Transverse colon (tissue), 4 donors: Measurements from ENCODE around the gene TET3. TPM values are rescaled to one million over a fixed set of nuclear protein-coding genes. Genes with fewer than 3 reads are reported as not detected.

Experiments used
- DNase-seq: peaks from one replicate; pipeline ENCODE4 v3.0.0-alpha.2; 2019
- H3K27ac ChIP-seq, 4 donors: fragments of 200-600 bp; sonication (generic); 2 replicates each; pipeline ENCODE4 v1.5.1; 2016 to 2018; ENCODE audit warnings: inconsistent platforms in 4 of 4
- H3K27me3 ChIP-seq: fragments of 200-600 bp; sonication (generic); 2 replicates; pipeline ENCODE4 v1.5.1; 2017; ENCODE audit warnings: inconsistent platforms
- H3K36me3 ChIP-seq, 4 donors: fragments of 200-600 bp; sonication (generic); 2 replicates each; pipeline ENCODE4 v1.5.1; 2017 to 2019; ENCODE audit warnings: inconsistent platforms in 4 of 4
- H3K4me1 ChIP-seq, 4 donors: fragments of 200-600 bp; sonication (generic); 2 replicates each; pipeline ENCODE4 v1.5.1; 2017 to 2020; ENCODE audit warnings: inconsistent platforms in 4 of 4
- H3K4me3 ChIP-seq, 4 donors: fragments of 200-600 bp; sonication (generic); 1 replicate in 1 of 4; 2 replicates in 3 of 4; pipeline versions ENCODE4 v1.5.1 to v1.6.1; 2017 to 2019; ENCODE audit warnings: inconsistent platforms in 4 of 4
- H3K9me3 ChIP-seq, 2 donors: fragments of 200-600 bp; sonication (generic); 2 replicates each; pipeline ENCODE4 v1.5.1; 2017 to 2019; ENCODE audit warnings: inconsistent platforms in 2 of 2
- EP300 ChIP-seq: sonication (generic); formaldehyde crosslinking; IDR thresholded peaks from one replicate; pipeline ENCODE4 v1.6.1; 2017; ENCODE audit warnings: antibody characterized with exemption, low read depth
- POLR2A ChIP-seq: fragments of 450-650 bp; IDR thresholded peaks from one replicate; pipeline ENCODE4 v1.6.1; 2016; ENCODE audit warnings: antibody characterized with exemption, mild to moderate bottlenecking, moderate library complexity
- POLR2AphosphoS5 ChIP-seq, 3 donors: sonication (generic); formaldehyde crosslinking; IDR thresholded peaks; one replicate each; pipeline ENCODE4 v1.6.1; 2016; ENCODE audit warnings: antibody characterized with exemption in 3 of 3
- WGBS, 2 donors: methylation state at CpG; one replicate each; pipeline ENCODE4 v1.1.5; 2018; ENCODE audit warnings: low coverage in 1 of 2; 5-methylcytosine and 5-hydroxymethylcytosine counted together
- in situ Hi-C, 4 donors: fragments of 200-750 bp; cut with MboI; loops; one replicate each; pipeline versions ENCODE4 v1.15.0 to v1.15.1; 2017; ENCODE audit warnings: low sequenced_read_pairs in 3 of 4, low pct_ligation_motif_present in 1 of 4, low pct_unique_long_range_greater_than_20kb in 1 of 4
- intact Hi-C: fragments of 100-400 bp; cut with DNase I; formaldehyde crosslinking; loops from one replicate; pipeline ENCODE4 v1.15.1; 2023; ENCODE audit warnings: low total_unique reads
- total RNA-seq, 4 donors: library from RNA; depleted of rRNA; stranded (reverse); fragments of >200 nt; gene quantifications; one replicate each; pipeline ENCODE4 v1.1.0, GENCODE V29; 2016
- TF ChIP-seq, protein P1 (sequence below), 5 experiments: fragments of 200-600 bp in 3 of 5; fragments of 450-650 bp in 2 of 5; sonication (generic) in 3 of 5; IDR thresholded peaks; 1 replicate in 2 of 5; 2 replicates in 3 of 5; pipeline ENCODE4 v1.5.1; 2016 to 2017; ENCODE audit warnings: antibody characterized with exemption in 5 of 5, inconsistent platforms in 3 of 5, mild to moderate bottlenecking in 2 of 5, moderate library complexity in 1 of 5

Gene TET3
- total RNA-seq, 4 donors from 2014 or later = 20.2 to 26.9 (median 22.5) TPM

DNA sequence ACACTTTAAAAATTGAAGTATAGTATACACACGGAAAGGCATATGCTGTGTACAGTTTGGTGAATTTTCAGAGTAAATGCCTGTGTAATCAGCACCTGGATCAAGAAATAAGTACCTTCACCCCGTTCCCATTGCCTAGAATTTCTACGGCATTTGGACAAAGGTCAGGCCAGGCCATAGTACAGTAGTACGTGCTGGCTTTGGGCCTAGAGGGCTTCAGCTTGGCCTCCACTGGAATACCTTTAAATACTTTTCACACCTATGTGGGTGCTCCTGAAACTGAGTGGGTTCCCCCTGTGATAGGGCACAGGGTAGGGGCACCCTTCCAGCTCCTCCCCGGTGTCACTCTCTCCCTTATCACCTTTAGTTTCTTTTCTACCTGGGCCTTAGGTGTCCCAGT, 26.5 kb downstream of the TET3 start:
- H3K36me3 ChIP-seq = no peaks in the 10 kb centered on the region
- H3K9me3 ChIP-seq = no peaks in the 10 kb centered on the region
- in situ Hi-C loops (no loop called here), intact Hi-C loops (no loop called here)
- peaks cover 0 to 18% (median 8%) of the 10 kb centered on the region in 4 donors for H3K4me1 ChIP-seq
- no peak for DNase-seq
- TF ChIP-seq, protein P1, sequence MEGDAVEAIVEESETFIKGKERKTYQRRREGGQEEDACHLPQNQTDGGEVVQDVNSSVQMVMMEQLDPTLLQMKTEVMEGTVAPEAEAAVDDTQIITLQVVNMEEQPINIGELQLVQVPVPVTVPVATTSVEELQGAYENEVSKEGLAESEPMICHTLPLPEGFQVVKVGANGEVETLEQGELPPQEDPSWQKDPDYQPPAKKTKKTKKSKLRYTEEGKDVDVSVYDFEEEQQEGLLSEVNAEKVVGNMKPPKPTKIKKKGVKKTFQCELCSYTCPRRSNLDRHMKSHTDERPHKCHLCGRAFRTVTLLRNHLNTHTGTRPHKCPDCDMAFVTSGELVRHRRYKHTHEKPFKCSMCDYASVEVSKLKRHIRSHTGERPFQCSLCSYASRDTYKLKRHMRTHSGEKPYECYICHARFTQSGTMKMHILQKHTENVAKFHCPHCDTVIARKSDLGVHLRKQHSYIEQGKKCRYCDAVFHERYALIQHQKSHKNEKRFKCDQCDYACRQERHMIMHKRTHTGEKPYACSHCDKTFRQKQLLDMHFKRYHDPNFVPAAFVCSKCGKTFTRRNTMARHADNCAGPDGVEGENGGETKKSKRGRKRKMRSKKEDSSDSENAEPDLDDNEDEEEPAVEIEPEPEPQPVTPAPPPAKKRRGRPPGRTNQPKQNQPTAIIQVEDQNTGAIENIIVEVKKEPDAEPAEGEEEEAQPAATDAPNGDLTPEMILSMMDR (IDR thresholded peaks at IDR 0.05) = no peak
- TF ChIP-seq POLR2AphosphoS5 (IDR thresholded peaks at IDR 0.05) = no peak
- H3K27me3 ChIP-seq = no peaks in the 10 kb centered on the region
- WGBS, 2 donors = 73 to 78% methylated on average over 3 to 5 of the region's 5 CpGs
- no peak overlapping the region for H3K27ac ChIP-seq
- H3K4me3 ChIP-seq = no peak overlapping the region

- in situ Hi-C loops (no loop called here), intact Hi-C loops (no loop called here)
- Histone ChIP-seq H3K36me3 (no peaks in the 10 kb centered on the region), H3K4me1 (peaks cover 0 to 5% (median 1%) of the 10 kb centered on the region in 4 donors), H3K4me3 (no peak overlapping the region), H3K27ac (no peak overlapping the region), H3K27me3 (no peaks in the 10 kb centered on the region), H3K9me3 (no peaks in the 10 kb centered on the region)
- DNase-seq = no peak
- 97 to 100% methylated on average over 1 to 3 of the region's 3 CpGs for WGBS, 2 donors
- TF ChIP-seq EP300 = no peak
- no peak for TF ChIP-seq POLR2A
- TF ChIP-seq, protein P1 (IDR thresholded peaks at IDR 0.05) = no peak
- no peak for TF ChIP-seq POLR2AphosphoS5 (IDR thresholded peaks at IDR 0.05)
These were observed 30.1 kb downstream of the TET3 start for GRCh38 chr2:74014813-74015212.

GRCh38 chr2:74017223-74017622, 32.5 kb downstream of the TET3 start:
- Histone ChIP-seq H3K4me3 (no peak overlapping the region), H3K9me3 (no peaks in the 10 kb centered on the region), H3K27me3 (no peaks in the 10 kb centered on the region), H3K27ac (no peak overlapping the region), H3K36me3 (no peaks in the 10 kb centered on the region), H3K4me1 (no peaks in the 10 kb centered on the region)
- TF ChIP-seq POLR2AphosphoS5 (IDR thresholded peaks at IDR 0.05) (no peak), POLR2A (no peak), EP300 (no peak)
- TF ChIP-seq, protein P1 (IDR thresholded peaks at IDR 0.05) = no peak
- DNase-seq = no peak
- intact Hi-C loops (no loop called here), in situ Hi-C loops (no loop called here)
- 96 to 100% methylated on average over 1 to 3 of the region's 3 CpGs for WGBS, 2 donors

DNA sequence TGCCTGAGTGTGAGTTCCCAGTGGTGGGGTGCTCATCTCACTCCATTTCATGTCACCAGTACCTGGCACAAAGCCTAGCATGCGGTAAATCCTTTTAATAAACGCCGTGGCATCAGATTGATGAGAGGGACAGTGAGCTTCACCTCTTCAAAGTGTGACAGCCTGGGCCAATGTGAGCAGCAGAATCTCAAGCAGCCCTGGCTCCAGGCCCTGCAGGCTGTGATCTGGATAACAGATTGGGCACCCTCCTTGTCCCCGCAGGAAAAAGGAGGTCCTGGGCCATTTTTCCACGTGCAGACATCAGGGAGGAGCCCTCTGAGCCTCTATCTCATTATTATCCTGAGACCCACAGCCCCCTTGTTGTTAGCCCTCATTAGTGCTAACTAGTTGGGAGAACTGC, 34.8 kb downstream of the TET3 start:
- 87% methylated on average over 5 of the region's 5 CpGs; no CpG with 5 or more reads in 1 of the 2 donors for WGBS, 2 donors
- H3K36me3 ChIP-seq = no peaks in the 10 kb centered on the region
- in situ Hi-C loops (no loop called here), intact Hi-C loops (no loop called here)
- TF ChIP-seq, protein P1 (IDR thresholded peaks at IDR 0.05) = no peak
- TF ChIP-seq POLR2AphosphoS5 (IDR thresholded peaks at IDR 0.05) (no peak), POLR2A (no peak), EP300 (no peak)
- H3K9me3 ChIP-seq = no peaks in the 10 kb centered on the region
- no peak overlapping the region for H3K4me3 ChIP-seq
- no peaks in the 10 kb centered on the region for H3K27me3 ChIP-seq
- H3K4me1 ChIP-seq = no peaks in the 10 kb centered on the region
- DNase-seq = no peak
- no peak overlapping the region for H3K27ac ChIP-seq
